B cell (primary cell): Measurements from ENCODE around the gene CNNM4. TPM values are rescaled to one million over a fixed set of nuclear protein-coding genes. Genes with fewer than 3 reads are reported as not detected.

Experiments
- ATAC-seq: fragments of 200-7000 bp; cut with Tn5 transposase; one replicate; pipeline ENCODE4 v1.10.0; 2021; ENCODE audit warnings: low read depth, mild to moderate bottlenecking, moderate number of reproducible peaks, moderate library complexity
- CTCF ChIA-PET: fragments of 350-600 bp; sonication (Branson Sonifier 250); formaldehyde crosslinking; loops from one replicate; lab custom pipeline; 2021; ENCODE audit warnings: antibody characterized with exemption, inconsistent platforms; lab: Charles Lee
- POLR2A ChIA-PET: fragments of 350-600 bp; sonication (Branson Sonifier 250); formaldehyde crosslinking; loops from one replicate; lab custom pipeline; 2021; ENCODE audit warnings: antibody characterized with exemption; lab: Charles Lee
- DNase-seq: peaks from one replicate; pipeline ENCODE4 v3.0.0; 2013
- H2AFZ ChIP-seq: 2 replicates; pipeline ENCODE4 v1.6.1; 2012; ENCODE audit warnings: mild to moderate bottlenecking, low read depth, low read length; ENCODE audit not compliant: insufficient read depth, poor library complexity, severe bottlenecking
- H3K27ac ChIP-seq, 2 donors: 1 replicate in 1 of 2; 2 replicates in 1 of 2; pipeline ENCODE4 v1.5.1; 2012 to 2013; ENCODE audit warnings: low read length in 2 of 2, mild to moderate bottlenecking in 2 of 2, moderate library complexity in 1 of 2
- H3K27me3 ChIP-seq, 4 experiments: fragments of 200-600 bp in 1 of 4; sonication (generic) in 1 of 4; replicated peaks in 1 of 4; 1 replicate in 2 of 4; 2 replicates in 2 of 4; pipeline versions ENCODE4 v1.6.1 to v1.7.0; 2013 to 2016; ENCODE audit warnings: low read length in 3 of 4, mild to moderate bottlenecking in 2 of 4, mixed read lengths in 1 of 4, moderate library complexity in 1 of 4; ENCODE audit not compliant: insufficient read depth in 4 of 4, control insufficient read depth in 3 of 4; ENCODE audit errors: control extremely low read depth in 1 of 4
- H3K36me3 ChIP-seq, 2 experiments: replicated peaks in 1 of 2; 1 replicate in 1 of 2; 2 replicates in 1 of 2; pipeline versions ENCODE4 v1.6.1 to v1.7.1; 2013; ENCODE audit warnings: low read length in 1 of 2; ENCODE audit not compliant: insufficient read depth in 2 of 2, control insufficient read depth in 1 of 2; ENCODE audit errors: control extremely low read depth in 1 of 2, extremely low read depth in 1 of 2
- H3K4me1 ChIP-seq, 2 donors: fragments of 200-600 bp in 1 of 2; sonication (generic) in 1 of 2; 1 replicate in 1 of 2; 2 replicates in 1 of 2; pipeline versions ENCODE4 v1.5.1 to v1.6.1; 2013 to 2017; ENCODE audit warnings: low read length in 2 of 2; ENCODE audit not compliant: control insufficient read depth in 2 of 2, insufficient read depth in 2 of 2
- H3K4me2 ChIP-seq: replicated peaks from 2 replicates; pipeline ENCODE3; 2012; ENCODE audit warnings: mild to moderate bottlenecking, low read depth, low read length; ENCODE audit not compliant: poor library complexity, severe bottlenecking
- H3K4me3 ChIP-seq, 5 experiments: fragments of 200-600 bp in 1 of 5; sonication (generic) in 1 of 5; 1 replicate in 3 of 5; 2 replicates in 2 of 5; pipeline versions ENCODE4 v1.5.1 to v1.7.0; 2011 to 2016; ENCODE audit warnings: low read length in 4 of 5, mild to moderate bottlenecking in 4 of 5, low read depth in 2 of 5, control low read depth in 1 of 5, moderate library complexity in 1 of 5; ENCODE audit not compliant: insufficient read depth in 1 of 5; ENCODE audit errors: control extremely low read depth in 1 of 5, extremely low read depth in 1 of 5
- H3K79me2 ChIP-seq: fragments of 200-600 bp; sonication (generic); one replicate; pipeline ENCODE4 v1.6.0; 2016; ENCODE audit warnings: low read length; ENCODE audit not compliant: control insufficient read depth, insufficient read depth
- H3K9ac ChIP-seq: fragments of 200-600 bp; sonication (generic); 2 replicates; pipeline ENCODE4 v1.6.1; 2017; ENCODE audit warnings: mild to moderate bottlenecking, low read length, moderate library complexity
- H3K9me3 ChIP-seq, 3 donors: one replicate each; pipeline versions ENCODE4 v1.6.1 to v1.7.1; 2013; ENCODE audit warnings: low read length in 2 of 3; ENCODE audit not compliant: control insufficient read depth in 2 of 3, insufficient read depth in 1 of 3; ENCODE audit errors: control extremely low read depth in 1 of 3
- H4K20me1 ChIP-seq: 2 replicates; pipeline ENCODE4 v1.6.0; 2012; ENCODE audit warnings: mild to moderate bottlenecking, low read length; ENCODE audit not compliant: insufficient read depth, control insufficient read depth, poor library complexity, severe bottlenecking
- H3K27ac Mint-ChIP-seq: one replicate; pipeline ENCODE4 v1.8.0; 2021; ENCODE audit warnings: mixed read lengths
- H3K27me3 Mint-ChIP-seq: one replicate; pipeline ENCODE4 v1.8.0; 2021; ENCODE audit warnings: mixed read lengths
- H3K4me1 Mint-ChIP-seq: one replicate; pipeline ENCODE4 v1.8.0; 2021; ENCODE audit warnings: mixed read lengths
- H3K4me3 Mint-ChIP-seq: one replicate; pipeline ENCODE4 v1.8.0; 2021; ENCODE audit warnings: mixed read lengths
- H3K9me3 Mint-ChIP-seq: one replicate; pipeline ENCODE4 v1.8.0; 2022; ENCODE audit warnings: mixed read lengths; ENCODE audit not compliant: insufficient read depth
- CTCF ChIP-seq: fragments of 200-600 bp; IDR thresholded peaks from one replicate; pipeline ENCODE4 v1.8.0; 2022; ENCODE audit warnings: antibody characterized with exemption, mild to moderate bottlenecking
- EZH2 ChIP-seq: IDR thresholded peaks from 2 replicates; pipeline ENCODE4 v1.6.1; 2012; ENCODE audit warnings: borderline replicate concordance, low read depth, mild to moderate bottlenecking, moderate library complexity, low read length; ENCODE audit not compliant: insufficient read depth, poor library complexity, severe bottlenecking
- WGBS: methylation state at CpG from one replicate; pipeline ENCODE4 v1.1.5; 2013; ENCODE audit warnings: missing lambda C conversion rate; ENCODE audit not compliant: insufficient coverage; 5-methylcytosine and 5-hydroxymethylcytosine counted together
- intact Hi-C: fragments of 100-400 bp; cut with micrococcal nuclease; formaldehyde crosslinking; loops from one replicate; pipeline ENCODE4 v1.10.0; 2022
- polyA plus RNA-seq: library from polyadenylated mRNA; depleted of rRNA; stranded (reverse); fragments of >200 nt; gene quantifications from 2 replicates; pipeline ENCODE4 v1.2.3, GENCODE V29; 2012
- total RNA-seq, 2 donors: library from RNA; stranded (reverse); fragments of 120-200 nt in 1 of 2; gene quantifications; 1 replicate in 1 of 2; 2 replicates in 1 of 2; pipeline versions ENCODE4 v1.2.3 to v1.2.4, GENCODE V29; 2013 to 2022

CNNM4 gene
- total and polyA plus RNA-seq, 2 donors (not counting 1 experiment from before 2014, with no cell fraction given), result 15.1 to 24.0 TPM

- ATAC-seq (no peak), DNase-seq (no peak)
- Histone ChIP-seq H3K36me3 (no peaks in the 10 kb centered on the region), H3K79me2 (peaks cover 43% of the 10 kb centered on the region), H3K4me3 (no peak overlapping the region), H3K4me2 (no peak overlapping the region), H4K20me1 (peaks cover 16% of the 10 kb centered on the region), H3K9me3 (peaks cover 0 to 4% (median 0%) of the 10 kb centered on the region in 3 donors), H3K27me3 (peaks cover 0 to 5% (median 0%) of the 10 kb centered on the region in 4 experiments), H3K27ac (no peak overlapping the region), H3K9ac (no peak overlapping the region), H2AFZ (no peak overlapping the region), H3K4me1 (peaks cover 26 to 29% of the 10 kb centered on the region in 2 donors)
- Mint-ChIP-seq H3K9me3 (no peaks in the 10 kb centered on the region), H3K27ac (peak overlapping the region; percentile 37), H3K4me3 (no peak overlapping the region), H3K4me1 (peaks cover 31% of the 10 kb centered on the region), H3K27me3 (no peaks in the 10 kb centered on the region)
- ChIA-PET POLR2A (interaction anchor here (1.0 kb wide), 1 partner anchor 19 kb away, joined by 3 read pairs; no protein-coding TSS in a partner anchor), CTCF (interaction anchor here (0.8 to 1.3 kb wide), 2 partner anchors 12 to 59 kb away, joined by 3 to 5 read pairs; partner anchors contain the start of gene CNNM3)
- WGBS, result 98% methylated on average over 6 of the region's 6 CpGs
- intact Hi-C loops, result no loop called here
- no peak for TF ChIP-seq EZH2
- TF ChIP-seq CTCF, result no peak
Observed at GRCh38 chr2:96757477-96757860, 3.2 kb upstream of the CNNM4 start.

DNA sequence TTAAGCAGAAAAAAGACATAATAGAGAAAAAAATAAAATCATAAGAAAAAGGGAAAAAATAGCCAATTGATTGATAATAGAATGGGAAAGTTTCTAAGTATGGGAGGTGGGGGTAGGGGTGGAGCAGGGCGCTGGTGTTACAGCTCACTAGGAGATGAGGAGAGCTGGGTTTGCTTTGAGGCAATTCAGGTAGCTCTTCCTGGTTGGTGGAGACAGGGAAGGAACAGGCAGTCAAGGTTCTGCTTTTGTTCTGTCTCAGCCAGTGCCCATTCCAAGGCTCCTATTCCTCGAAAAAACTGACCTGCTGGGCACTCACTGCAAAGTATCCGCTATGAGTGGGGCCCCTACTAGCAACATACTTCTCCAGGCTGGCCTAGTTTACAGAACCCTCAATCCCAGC is 1.7 kb upstream of the CNNM4 start:
- H3K27me3 ChIP-seq, result no peaks in the 10 kb centered on the region
- no peak overlapping the region for H3K4me3 Mint-ChIP-seq
- no peaks in the 10 kb centered on the region for H3K9me3 Mint-ChIP-seq
- WGBS, result 70% methylated on average over 3 of the region's 3 CpGs
- no peak for TF ChIP-seq EZH2
- no peak for TF ChIP-seq CTCF
- ChIA-PET CTCF (interaction anchor here (0.6 to 7.3 kb wide), 3 partner anchors 18 to 453 kb away, joined by 3 to 85 read pairs (median 13); partner anchors contain the start of gene LMAN2L), POLR2A (interaction anchor here (0.6 to 0.7 kb wide), 2 partner anchors 15 to 18 kb away, joined by 3 to 5 read pairs; no protein-coding TSS in a partner anchor)
- no peaks in the 10 kb centered on the region for H3K36me3 ChIP-seq
- intact Hi-C loops, result no loop called here
- no peak overlapping the region for H3K9ac ChIP-seq
- no peak overlapping the region for H3K4me3 ChIP-seq
- no peak for ATAC-seq
- H3K27me3 Mint-ChIP-seq, result no peaks in the 10 kb centered on the region
- no peak overlapping the region for H3K4me2 ChIP-seq
- H3K4me1 ChIP-seq, result peaks cover 40 to 44% of the 10 kb centered on the region in 2 donors
- peaks cover 46% of the 10 kb centered on the region for H3K4me1 Mint-ChIP-seq
- peak overlapping the region in 1 of 2 donors; percentile 3 for H3K27ac ChIP-seq
- DNase-seq, result no peak
- H3K27ac Mint-ChIP-seq, result peak overlapping the region; percentile 32
- H3K9me3 ChIP-seq, result peaks cover 0 to 4% (median 0%) of the 10 kb centered on the region in 3 donors
- H2AFZ ChIP-seq, result peak overlapping the region; percentile 91
- peaks cover 59% of the 10 kb centered on the region for H3K79me2 ChIP-seq
- peaks cover 30% of the 10 kb centered on the region for H4K20me1 ChIP-seq
